Central memory CD8-positive, alpha-beta T cell (primary cell): ENCODE measurements around the gene ZFAND2B.

ENCODE experiments used
- ATAC-seq: fragments of 150-1000 bp; cut with Tn5 transposase; replicated peaks from 2 replicates; pipeline ENCODE4 v1.10.0; 2022; ENCODE audit warnings: mild to moderate bottlenecking, moderate FRiP score, moderate number of reproducible peaks; ENCODE audit not compliant: poor library complexity, severe bottlenecking; ENCODE audit errors: extremely low read depth
- DNase-seq, 2 donors: peaks; one replicate each; pipeline ENCODE4 v3.0.0; 2021; ENCODE audit warnings: low spot score in 2 of 2
- H3K27ac Mint-ChIP-seq: one replicate; pipeline ENCODE4 v1.8.0; 2022; ENCODE audit warnings: low read depth, mild to moderate bottlenecking, moderate library complexity, mixed read lengths
- H3K27me3 Mint-ChIP-seq: one replicate; pipeline ENCODE4 v1.8.0; 2022; ENCODE audit warnings: mixed read lengths
- H3K36me3 Mint-ChIP-seq: one replicate; pipeline ENCODE4 v1.8.0; 2022; ENCODE audit warnings: mild to moderate bottlenecking, moderate library complexity, mixed read lengths; ENCODE audit not compliant: insufficient read depth
- H3K4me1 Mint-ChIP-seq: one replicate; pipeline ENCODE4 v1.8.0; 2022; ENCODE audit warnings: mixed read lengths
- H3K4me3 Mint-ChIP-seq: one replicate; pipeline ENCODE4 v1.8.0; 2022; ENCODE audit warnings: mild to moderate bottlenecking, moderate library complexity, mixed read lengths
- H3K9me3 Mint-ChIP-seq: one replicate; pipeline ENCODE4 v1.8.0; 2022; ENCODE audit warnings: mixed read lengths

ZFAND2B gene

DNA sequence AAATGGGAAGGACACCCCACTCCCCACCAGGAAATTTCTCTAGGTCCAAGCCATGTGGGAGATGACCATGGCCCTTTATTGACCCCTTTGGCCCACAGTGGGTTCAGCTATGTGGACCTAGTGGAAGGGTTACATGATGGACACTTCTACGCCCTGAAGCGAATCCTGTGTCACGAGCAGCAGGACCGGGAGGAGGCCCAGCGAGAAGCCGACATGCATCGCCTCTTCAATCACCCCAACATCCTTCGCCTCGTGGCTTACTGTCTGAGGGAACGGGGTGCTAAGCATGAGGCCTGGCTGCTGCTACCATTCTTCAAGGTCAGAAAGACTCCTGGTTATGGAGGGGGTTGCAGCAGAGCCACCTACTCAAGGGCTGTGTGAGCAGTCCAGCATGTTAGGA lies 40.0 kb downstream of the ZFAND2B start:
- H3K4me1 Mint-ChIP-seq, result peaks cover 70% of the 10 kb centered on the region
- H3K36me3 Mint-ChIP-seq, result peaks cover 53% of the 10 kb centered on the region
- DNase-seq, result no peak
- ATAC-seq, result no peak
- H3K9me3 Mint-ChIP-seq, result no peaks in the 10 kb centered on the region
- H3K27ac Mint-ChIP-seq, result no peak overlapping the region
- no peaks in the 10 kb centered on the region for H3K27me3 Mint-ChIP-seq
- H3K4me3 Mint-ChIP-seq, result peak overlapping the region; percentile 78

DNA sequence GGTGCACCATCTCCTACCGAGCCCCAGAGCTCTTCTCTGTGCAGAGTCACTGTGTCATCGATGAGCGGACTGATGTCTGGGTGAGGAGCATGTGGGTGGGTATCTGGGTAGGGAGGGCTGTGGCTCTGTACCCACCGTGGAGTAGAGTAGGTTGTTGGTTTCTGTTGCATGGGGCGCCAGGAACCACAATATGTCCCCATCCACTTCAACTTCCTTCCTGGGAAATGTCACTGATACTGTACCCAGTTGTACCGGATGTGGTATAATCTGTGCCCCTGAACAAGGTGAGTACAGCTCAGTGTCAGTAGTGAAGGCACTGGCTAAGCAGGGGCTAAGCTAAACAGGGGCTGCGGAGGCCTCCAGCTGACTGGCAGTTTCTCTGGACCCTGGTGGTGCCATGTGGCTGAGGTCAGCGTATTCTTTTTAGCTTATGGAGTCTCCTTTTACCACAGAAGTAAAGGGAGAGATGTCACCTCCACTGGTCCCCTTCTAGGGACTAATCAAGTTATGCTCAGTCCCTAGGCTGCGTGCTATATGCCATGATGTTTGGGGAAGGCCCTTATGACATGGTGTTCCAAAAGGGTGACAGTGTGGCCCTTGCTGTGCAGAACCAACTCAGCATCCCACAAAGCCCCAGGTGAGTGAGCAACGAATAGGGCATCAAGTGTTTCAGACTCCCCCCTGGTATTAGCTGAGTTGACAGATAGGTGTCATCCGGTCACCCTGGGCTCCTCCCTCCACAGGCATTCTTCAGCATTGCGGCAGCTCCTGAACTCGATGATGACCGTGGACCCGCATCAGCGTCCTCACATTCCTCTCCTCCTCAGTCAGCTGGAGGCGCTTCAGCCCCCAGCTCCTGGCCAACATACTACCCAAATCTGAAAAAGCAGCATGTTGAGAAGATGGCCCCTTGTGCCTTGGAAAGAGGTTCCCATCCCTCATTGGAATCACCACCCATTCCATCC lies 41.4 kb downstream of the ZFAND2B start:
- DNase-seq, result peak; percentile 34 to 65
- Mint-ChIP-seq H3K36me3 (peaks cover 67% of the 10 kb centered on the region), H3K27ac (peak overlapping the region; percentile 83), H3K27me3 (no peaks in the 10 kb centered on the region), H3K9me3 (no peaks in the 10 kb centered on the region), H3K4me1 (peaks cover 83% of the 10 kb centered on the region), H3K4me3 (peak overlapping the region; percentile 78)
- ATAC-seq, result peak; percentile 77

DNA sequence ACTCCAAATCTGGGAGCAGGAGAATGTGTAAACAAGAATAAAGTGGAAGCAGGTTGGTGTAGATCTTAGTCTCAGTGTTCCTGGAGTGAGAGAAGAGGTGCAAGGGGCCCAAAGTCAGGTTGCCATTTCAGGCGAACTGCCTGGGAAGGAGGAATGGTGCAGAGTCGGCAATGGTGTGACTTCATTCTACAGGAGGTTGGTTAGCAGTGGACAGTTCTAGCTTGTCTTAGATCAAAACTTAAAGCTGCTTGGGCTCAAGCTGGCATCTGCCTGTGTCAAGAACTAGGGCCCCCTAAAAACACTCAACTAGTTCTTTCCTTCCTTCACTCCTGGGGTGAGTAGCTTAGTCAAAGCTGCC lies 42.2 kb downstream of the ZFAND2B start:
- H3K27ac Mint-ChIP-seq, result peak overlapping the region; percentile 83
- H3K36me3 Mint-ChIP-seq, result peaks cover 74% of the 10 kb centered on the region
- peak overlapping the region; percentile 78 for H3K4me3 Mint-ChIP-seq
- peaks cover 83% of the 10 kb centered on the region for H3K4me1 Mint-ChIP-seq
- DNase-seq (no peak), ATAC-seq (no peak)
- H3K27me3 Mint-ChIP-seq, result no peaks in the 10 kb centered on the region
- H3K9me3 Mint-ChIP-seq, result no peaks in the 10 kb centered on the region

DNA sequence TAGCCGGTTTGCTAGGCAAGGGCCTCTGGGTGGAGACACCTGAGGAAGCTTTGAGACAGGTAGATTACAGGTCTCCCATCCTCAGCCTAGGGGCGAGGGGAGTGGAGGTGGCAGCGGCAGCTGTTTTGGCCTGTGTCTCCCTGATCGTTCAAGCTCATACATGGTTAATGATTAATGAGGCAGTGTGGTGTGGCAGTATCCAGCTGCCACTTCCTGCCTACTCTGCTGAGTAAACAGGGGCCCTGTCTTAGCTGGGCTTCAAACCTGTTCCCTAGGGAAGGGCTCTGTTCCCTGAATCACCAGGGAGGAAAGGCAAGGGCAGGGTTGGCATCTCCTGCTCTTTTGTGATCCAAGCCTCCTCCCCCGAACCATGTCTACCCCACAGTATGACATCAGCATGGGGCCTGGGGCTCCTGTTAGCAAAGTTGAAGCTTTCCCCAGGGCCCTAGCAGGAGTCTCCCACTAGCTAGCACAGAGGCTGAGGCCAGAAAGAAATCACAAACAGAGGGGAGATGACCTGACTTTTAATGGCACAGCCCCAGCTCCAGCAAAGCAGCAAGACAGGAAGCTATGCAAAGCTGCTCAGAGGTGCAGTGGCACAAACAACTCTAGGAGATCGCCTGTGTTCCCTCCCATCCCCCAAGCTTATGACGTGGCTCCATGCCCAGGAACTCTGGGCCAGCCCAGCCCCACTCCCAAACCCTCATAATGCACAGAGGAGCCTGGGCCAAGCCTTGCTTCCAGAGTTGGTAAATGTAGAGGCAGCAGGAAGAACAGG lies 42.8 kb downstream of the ZFAND2B start:
- Mint-ChIP-seq H3K27ac (peak overlapping the region; percentile 83), H3K9me3 (no peaks in the 10 kb centered on the region), H3K36me3 (peaks cover 76% of the 10 kb centered on the region), H3K4me3 (peak overlapping the region; percentile 78), H3K4me1 (peaks cover 83% of the 10 kb centered on the region), H3K27me3 (no peaks in the 10 kb centered on the region)
- DNase-seq, result peak in 1 of 2 donors; percentile 44
- ATAC-seq, result peak; percentile 1

DNA sequence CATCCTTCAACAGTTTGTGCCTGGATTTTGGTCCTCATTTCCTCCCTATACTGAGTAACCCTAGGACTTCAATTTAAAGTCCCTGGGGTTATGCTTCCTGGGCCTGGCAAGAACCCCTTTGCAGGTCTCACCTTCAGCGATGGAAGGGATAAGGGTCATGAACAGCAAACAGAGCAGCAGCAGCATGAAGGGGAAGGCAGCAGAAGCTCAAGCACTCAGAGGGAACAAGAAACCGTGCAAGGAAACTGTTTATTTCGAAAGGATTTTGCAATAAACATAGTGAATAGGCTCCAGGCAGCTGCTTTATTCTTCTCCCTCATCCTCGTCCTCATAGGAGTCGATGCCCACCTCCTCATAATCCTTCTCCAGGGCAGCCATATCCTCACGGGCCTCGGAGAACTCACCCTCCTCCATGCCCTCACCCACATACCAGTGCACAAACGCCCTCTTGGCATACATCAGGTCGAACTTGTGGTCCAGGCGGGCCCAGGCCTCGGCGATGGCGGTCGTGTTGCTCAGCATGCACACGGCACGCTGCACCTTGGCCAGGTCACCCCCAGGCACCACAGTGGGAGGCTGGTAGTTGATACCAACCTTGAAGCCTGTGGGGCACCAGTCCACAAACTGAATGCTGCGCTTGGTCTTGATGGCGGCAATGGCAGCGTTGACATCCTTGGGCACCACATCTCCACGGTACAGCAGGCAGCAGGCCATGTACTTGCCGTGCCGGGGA lies 43.6 kb downstream of the ZFAND2B start:
- Mint-ChIP-seq H3K4me3 (peak overlapping the region; percentile 78), H3K36me3 (peaks cover 76% of the 10 kb centered on the region), H3K4me1 (peaks cover 82% of the 10 kb centered on the region), H3K27me3 (no peaks in the 10 kb centered on the region), H3K9me3 (no peaks in the 10 kb centered on the region), H3K27ac (peak overlapping the region; percentile 83)
- DNase-seq, result no peak
- ATAC-seq, result no peak

DNA sequence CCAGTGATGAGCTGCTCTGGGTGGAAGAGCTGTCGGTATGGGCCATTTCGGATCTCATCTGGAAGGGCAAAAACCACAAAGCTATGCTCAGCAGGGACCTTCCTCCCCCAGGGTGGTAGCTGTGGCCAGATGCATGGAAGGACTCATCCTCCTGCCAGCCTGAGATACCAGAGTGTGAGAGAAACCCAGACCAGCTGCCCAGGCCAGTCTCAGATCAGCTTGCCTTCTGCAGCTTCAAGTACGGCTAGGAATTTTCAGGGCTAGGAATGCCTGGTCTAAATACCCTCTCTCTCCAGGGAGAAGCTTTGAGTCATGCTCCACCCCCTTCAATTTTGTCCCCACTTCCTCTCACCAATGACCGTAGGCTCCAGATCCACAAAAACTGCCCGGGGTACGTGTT lies 45.1 kb downstream of the ZFAND2B start:
- Mint-ChIP-seq H3K27ac (no peak overlapping the region), H3K4me3 (peak overlapping the region; percentile 78)
- no peak for DNase-seq

DNA sequence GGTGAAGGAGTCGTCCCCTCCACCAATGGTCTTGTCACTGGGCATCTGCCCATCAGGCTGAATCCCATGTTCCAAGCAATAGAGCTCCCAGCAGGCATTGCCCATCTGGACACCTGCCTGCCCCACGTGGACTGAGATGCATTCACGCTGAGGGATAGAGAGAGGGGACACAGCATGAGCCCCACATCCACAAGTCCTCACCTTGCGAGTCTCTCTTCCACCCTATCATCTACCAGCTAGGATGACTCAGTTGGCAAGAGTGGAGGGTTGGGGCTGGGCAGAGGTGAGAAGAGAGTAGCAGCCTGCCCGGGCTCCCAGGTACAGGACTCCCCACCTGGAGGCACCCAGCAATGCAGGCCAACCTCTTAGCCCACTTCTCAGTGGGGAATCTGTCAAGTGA lies 45.5 kb downstream of the ZFAND2B start:
- DNase-seq (no peak), ATAC-seq (no peak)
- H3K27me3 Mint-ChIP-seq, result no peaks in the 10 kb centered on the region
- peak overlapping the region; percentile 78 for H3K4me3 Mint-ChIP-seq
- H3K4me1 Mint-ChIP-seq, result peaks cover 64% of the 10 kb centered on the region
- H3K9me3 Mint-ChIP-seq, result no peaks in the 10 kb centered on the region
- peak overlapping the region; percentile 91 for H3K27ac Mint-ChIP-seq
- peaks cover 67% of the 10 kb centered on the region for H3K36me3 Mint-ChIP-seq

More for the DNA sequence above, 45.1 kb downstream of the ZFAND2B start:
- Mint-ChIP-seq H3K36me3 (peaks cover 69% of the 10 kb centered on the region), H3K27me3 (no peaks in the 10 kb centered on the region), H3K4me1 (peaks cover 69% of the 10 kb centered on the region), H3K9me3 (no peaks in the 10 kb centered on the region)
- no peak for ATAC-seq

DNA sequence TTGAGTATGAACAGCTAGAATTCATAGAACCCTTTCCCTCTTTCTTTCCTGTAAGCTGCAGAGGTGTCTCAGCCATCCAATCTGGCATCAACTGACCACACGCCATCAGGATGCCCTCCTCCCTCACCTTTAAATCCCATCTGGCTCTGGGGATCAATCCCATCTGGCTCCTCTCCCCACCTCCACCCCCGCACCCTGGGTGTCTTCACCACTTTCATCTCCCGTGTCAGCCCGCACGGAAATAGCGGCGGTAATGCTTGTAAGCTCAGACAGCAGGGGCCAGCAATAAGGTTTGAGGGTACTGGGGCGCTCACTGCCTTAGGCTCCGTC lies 46.0 kb downstream of the ZFAND2B start:
- H3K9me3 Mint-ChIP-seq, result no peaks in the 10 kb centered on the region
- ATAC-seq (no peak), DNase-seq (peak in 1 of 2 donors; percentile 17)
- H3K4me1 Mint-ChIP-seq, result peaks cover 60% of the 10 kb centered on the region
- peak overlapping the region; percentile 91 for H3K27ac Mint-ChIP-seq
- H3K36me3 Mint-ChIP-seq, result peaks cover 67% of the 10 kb centered on the region
- H3K27me3 Mint-ChIP-seq, result no peaks in the 10 kb centered on the region
- peak overlapping the region; percentile 78 for H3K4me3 Mint-ChIP-seq

DNA sequence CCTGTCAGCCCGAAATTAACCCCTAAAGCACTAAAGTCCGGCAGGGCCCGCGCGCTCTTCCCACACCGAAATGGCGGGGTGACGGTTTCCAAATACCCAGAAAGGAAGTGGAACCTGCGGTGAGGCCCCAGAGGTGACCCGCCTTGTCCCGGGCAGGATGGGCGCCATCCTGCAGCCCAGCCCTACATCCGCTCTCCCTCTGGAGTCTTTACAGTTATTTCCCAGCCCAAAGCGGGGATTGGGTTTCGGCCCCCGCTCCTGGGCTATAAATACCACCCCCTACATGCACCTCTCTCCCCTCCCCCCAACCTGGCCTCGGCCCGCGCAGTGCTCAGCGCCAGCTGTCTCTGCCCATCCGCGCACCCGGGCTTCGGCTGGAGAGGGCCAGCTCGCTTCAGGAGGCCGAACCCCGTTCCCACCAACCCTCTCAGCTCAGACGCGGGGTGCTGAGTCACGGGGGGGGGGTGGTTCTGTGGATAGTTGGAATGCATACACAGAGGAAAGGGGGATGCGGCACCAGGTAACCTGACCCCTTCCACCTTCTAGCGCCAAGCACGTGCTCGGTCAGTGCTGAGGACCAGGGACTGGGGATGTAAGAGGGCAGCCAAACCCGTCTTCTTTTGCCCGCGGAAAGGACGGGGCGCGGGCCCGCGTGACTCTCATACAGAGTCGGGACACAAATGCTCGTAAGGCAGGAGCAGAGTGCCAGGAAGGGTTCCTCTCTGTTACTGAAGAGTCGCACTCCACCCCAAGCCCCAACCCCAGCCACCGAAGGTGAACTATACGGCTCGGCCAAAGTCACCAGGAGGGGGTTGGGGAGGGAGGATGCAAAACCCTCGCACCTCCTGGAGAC lies 46.5 kb downstream of the ZFAND2B start, which contains the start of gene TUBA4B:
TUBA4B (plus strand) TSS at position 344 of the 853 bp plus-strand sequence; CDS start at position 509, 165 bp downstream.
- no peaks in the 10 kb centered on the region for H3K9me3 Mint-ChIP-seq
- no peaks in the 10 kb centered on the region for H3K27me3 Mint-ChIP-seq
- ATAC-seq, result peak; percentile 27
- peaks cover 61% of the 10 kb centered on the region for H3K36me3 Mint-ChIP-seq
- peak in 1 of 2 donors; percentile 27 for DNase-seq
- H3K4me3 Mint-ChIP-seq, result peak within 1 kb of the TSS; percentile 78
- peaks cover 54% of the 10 kb centered on the region for H3K4me1 Mint-ChIP-seq
- peak within 1 kb of the TSS; percentile 91 for H3K27ac Mint-ChIP-seq

DNA sequence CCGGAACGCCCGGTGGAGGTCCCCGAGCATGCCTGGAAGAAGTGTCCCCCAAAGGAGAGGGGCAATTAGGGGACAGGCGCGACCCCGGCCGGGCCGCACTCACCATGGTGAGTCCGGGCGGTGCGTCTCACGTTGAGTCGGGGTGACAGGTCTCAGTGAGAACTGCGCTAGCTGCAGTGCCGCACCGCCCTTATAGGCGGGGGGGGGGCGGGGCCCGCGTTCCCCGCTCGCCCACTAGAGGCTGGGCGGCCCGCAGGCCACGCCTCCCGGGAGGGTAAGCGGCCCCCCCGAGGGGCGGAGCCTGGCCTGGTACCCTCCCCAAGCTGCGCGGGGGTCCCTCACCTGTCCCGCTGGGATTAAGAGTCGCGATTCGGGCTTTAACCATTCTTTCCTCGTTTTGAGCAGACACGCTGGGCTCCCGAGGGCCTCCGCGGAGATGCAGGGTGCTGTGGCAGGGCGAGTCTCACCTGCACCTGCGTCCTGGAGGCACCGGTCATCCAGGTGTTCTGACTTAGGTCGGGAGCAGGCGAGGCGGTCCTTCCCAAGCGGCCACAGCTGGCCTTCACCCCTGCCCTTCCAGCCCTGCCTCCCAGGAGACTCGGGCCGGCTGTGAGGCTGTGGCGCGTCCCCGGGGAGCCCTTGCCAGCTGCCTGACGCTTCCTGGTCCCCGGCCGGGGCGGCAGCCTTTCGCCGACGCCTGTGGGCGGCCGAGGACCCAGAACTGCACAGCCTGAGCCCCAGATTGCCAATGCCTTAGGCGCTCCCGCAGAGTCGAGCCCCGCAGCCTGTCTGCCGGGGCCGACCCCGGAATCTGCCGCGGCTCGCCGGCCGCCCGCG lies 47.4 kb downstream of the ZFAND2B start, which contains the start of gene TUBA4A:
TUBA4A (minus strand) TSS at position 166 of the 837 bp plus-strand sequence; CDS start at position 106, 60 bp downstream.
- Mint-ChIP-seq H3K9me3 (no peaks in the 10 kb centered on the region), H3K4me1 (peaks cover 45% of the 10 kb centered on the region), H3K27ac (peak within 1 kb of the TSS; percentile 91), H3K4me3 (peak within 1 kb of the TSS; percentile 78), H3K36me3 (peaks cover 54% of the 10 kb centered on the region), H3K27me3 (no peaks in the 10 kb centered on the region)
- DNase-seq (peak; percentile 81 to 82), ATAC-seq (peak; percentile 68)
